Measurements from ENCODE around the gene KIAA1549.

The KIAA1549 gene

DNA sequence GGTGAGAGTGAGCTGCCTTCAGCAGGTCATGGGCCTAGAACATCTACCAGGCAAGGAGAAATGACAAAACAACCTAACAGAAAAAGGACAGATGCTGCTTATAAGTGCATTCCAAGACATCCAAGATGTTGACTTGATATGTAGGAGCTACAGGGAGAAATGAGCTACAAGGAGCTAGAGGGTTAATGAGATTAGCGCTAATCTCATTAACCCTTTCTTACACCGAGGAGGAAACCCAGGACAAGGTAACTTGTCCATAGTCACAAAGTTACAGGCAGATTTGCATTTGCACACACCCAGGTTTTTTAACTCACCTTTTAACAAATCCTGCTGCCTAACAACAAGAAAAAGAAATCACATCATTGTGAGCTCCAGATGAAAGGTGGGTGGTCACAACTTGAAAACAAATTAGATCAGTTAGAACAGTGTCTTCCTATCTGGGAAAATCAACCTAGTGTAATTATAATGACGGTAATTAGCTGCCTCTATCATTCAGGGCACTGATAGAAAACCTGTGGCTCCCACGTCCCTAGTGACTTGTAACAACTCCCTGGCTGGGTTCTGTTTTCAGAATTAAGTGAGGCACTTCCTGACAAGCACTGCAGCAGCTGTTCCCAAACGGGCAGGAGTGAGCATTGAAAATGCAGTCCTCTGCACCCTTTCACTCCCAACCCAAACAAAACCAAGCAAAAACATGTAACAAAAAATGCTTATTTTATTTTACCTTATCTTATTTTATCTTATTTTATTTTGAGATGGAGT lies 5.7 kb downstream of the KIAA1549 start:
- no peak for DNase-seq (ENCODE audit: low read depth, low spot score)

- no peak for DNase-seq (ENCODE audit: low read depth, low spot score)
These were observed 6.4 kb downstream of the KIAA1549 start for GRCh38 chr7:138974675-138975292.

GRCh38 chr7:138974103-138974502 lies 7.1 kb downstream of the KIAA1549 start:
- no peak for DNase-seq (ENCODE audit: low read depth, low spot score)

- no peak for DNase-seq (ENCODE audit: low read depth, low spot score)
These were observed 10.2 kb downstream of the KIAA1549 start for GRCh38 chr7:138970952-138971351.

DNA sequence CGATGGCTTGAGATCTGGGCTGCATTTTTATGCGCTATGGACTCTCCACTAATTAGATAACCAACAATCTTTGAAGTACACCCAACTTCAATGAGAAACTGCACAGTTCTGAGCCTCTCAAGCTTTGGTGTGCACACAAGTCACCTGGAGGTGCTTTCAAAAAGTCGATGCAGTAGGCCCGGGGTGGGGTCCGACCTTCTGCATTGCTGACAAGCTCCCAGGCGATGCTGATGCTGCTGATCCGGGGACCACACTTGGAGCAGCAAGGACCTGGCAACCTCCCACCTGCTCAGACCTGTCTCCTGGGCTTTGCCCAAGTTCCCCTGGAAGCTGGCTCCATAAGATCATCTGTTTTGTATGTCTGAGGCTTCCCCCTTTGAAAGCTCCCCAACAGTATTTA lies 10.7 kb downstream of the KIAA1549 start:
- DNase-seq (ENCODE audit: low read depth, low spot score) = no peak

DNA sequence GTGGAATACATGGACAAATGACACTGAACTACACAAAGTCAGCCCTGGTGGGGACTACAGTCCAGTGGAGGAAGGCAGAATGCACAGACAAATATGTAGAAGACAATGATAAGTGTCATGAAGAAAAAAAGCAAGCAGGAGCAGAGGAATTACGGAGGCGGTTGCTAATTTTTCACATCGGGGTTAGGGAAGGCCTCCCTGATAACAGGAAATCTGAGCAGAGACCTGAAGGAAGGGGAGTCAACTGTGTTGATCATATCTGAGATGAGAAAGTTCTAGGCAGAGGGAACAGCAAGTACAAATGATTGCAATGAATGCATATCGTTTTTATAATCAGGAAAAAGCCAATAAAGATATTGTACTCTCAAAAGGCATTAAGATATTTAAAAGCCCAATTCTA lies 14.0 kb downstream of the KIAA1549 start:
- DNase-seq (ENCODE audit: low read depth, low spot score) = no peak

DNA sequence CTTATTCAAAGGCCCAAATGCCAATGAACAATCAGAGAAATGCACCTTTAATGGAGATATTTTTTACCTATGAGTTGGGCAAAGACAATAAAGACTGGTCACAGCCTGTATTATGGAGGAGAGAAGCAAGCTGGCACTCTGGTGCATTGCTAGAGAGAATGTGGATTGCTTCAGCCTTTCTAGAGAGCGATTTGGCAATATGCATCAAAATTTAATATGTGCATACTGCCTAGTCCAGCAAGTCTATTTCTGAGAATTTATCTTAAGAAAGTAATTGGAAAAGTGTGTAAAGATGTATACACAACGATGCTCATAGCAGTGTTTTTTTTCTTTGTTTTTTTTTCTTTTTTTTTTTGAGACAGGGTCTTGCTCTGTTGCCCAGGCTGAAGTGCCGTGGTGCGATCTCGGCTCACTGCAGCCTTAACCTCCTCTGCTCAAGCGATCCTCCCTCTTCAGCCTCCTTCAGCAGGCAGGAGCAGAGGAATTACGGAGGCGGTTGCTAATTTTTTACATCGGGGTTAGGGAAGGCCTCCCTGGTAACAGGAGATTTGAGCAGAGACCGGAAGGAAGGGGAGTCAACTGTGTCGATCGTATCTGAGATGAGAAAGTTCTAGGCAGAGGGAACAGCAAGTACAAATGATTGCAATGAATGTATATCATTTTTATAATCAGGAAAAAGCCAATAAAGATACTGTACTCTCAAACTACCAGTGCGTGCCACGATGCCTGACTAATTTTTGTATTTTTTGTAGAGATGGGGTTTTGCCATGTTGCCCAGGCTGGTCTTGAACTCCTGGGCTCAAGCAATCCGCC lies 16.4 kb downstream of the KIAA1549 start:
- DNase-seq (ENCODE audit: low read depth, low spot score) = no peak

DNA sequence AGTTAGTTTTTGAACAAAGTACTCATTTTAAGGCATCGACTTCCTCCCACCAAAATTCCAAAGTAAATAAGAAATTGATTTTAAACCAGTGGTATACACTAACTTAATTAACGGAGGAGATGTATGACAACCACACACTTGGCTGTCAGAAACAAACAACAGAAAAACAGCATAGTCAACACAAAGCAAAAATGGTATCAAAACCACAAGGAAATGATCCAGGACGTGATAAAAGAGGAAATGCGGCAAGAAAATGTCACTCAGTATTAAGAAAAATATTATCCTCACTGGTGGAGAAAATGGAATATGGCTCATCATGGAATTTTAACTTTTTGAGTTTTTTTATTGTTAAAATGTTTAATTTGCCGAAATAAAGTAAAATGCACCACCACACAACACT lies 17.5 kb downstream of the KIAA1549 start:
- no peak for DNase-seq (ENCODE audit: low read depth, low spot score)

GRCh38 chr7:138962561-138963270 lies 18.5 kb downstream of the KIAA1549 start:
- no peak for DNase-seq (ENCODE audit: low read depth, low spot score)

DNA sequence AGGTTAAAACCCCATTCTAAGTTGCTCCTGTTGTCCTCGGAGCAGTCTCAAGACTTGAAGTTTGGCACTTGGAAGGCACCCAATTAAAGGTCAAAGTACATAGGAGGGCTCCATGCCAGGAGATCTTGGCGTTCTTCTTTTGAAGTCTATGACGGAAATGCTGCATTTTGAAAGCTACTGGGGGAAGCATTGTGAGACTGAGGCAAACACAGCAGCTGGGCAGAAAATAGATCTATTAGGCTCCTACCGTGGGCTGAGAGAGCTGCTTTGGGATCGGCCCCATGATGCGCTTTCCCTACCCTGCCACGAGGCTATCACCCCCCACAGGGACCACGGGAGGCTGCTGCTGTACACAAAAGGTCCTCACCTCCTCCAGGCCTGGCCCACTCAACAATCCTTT lies 20.0 kb downstream of the KIAA1549 start:
- DNase-seq (ENCODE audit: low read depth, low spot score) = no peak

DNA sequence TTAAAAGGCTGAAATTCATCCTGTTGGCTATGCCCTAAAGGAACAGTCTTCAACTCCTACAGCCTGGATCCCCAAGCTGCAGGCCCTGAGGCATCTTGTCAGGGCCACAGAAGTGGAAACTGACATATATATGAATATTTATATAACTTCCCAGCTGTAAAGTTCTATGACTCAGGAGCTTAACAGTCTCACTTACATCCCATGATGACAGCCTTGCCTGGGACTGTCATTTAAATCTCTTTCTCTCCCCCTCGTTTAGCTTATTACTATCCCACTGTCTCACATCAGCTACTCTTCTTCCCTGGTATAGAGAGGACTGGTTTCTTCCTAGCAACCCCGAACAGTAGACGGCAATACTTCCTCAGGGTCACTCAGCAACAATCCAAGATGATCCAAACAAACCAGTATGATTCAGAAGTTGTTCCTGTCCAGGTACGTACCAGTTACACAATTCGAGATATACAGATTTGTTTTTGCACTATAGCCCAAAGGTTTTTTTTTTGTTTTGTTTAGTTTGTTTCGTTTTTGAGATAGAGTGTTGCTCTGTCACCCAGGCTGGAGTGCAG lies 22.7 kb downstream of the KIAA1549 start:
- DNase-seq (ENCODE audit: low read depth, low spot score) = no peak

DNA sequence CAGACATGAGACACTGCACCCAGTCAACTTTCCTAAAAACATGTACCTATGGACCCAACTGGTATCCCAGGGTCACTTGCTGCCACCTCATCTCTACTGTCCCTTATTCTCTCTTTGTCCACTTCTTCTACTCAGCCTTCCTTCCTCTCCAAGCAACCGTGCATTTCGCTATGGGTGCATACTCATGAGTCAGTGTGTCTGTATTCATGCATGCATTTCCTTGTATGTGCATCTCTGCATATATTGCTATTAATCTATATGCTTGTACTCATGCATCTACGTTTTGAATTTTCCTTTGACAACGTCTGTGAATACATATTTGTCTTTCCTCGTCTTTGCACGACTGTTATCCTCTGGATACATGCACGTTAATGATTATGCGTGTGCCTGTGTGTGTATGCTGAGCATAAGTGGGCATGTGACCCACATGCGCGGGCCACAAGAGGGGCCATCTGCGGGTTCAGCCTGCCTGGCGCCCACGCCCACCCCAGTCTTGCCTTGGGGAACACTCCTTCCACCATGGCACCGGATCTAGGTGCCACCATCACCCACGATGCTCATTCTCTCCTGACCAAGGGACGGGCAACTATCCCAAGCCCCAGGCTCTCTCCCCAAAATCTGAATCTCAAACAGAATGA lies 23.3 kb downstream of the KIAA1549 start:
- DNase-seq (ENCODE audit: low read depth, low spot score) = no peak

- DNase-seq (ENCODE audit: low read depth, low spot score) = no peak
These were observed 24.0 kb downstream of the KIAA1549 start for GRCh38 chr7:138957217-138957616.

GRCh38 chr7:138954545-138955475 lies 26.4 kb downstream of the KIAA1549 start:
- DNase-seq (ENCODE audit: low read depth, low spot score) = peak; percentile 16

- DNase-seq (ENCODE audit: low read depth, low spot score) = no peak
These were observed 28.4 kb downstream of the KIAA1549 start for GRCh38 chr7:138952791-138953190.

- DNase-seq (ENCODE audit: low read depth, low spot score) = no peak
These were observed 29.2 kb downstream of the KIAA1549 start for GRCh38 chr7:138951953-138952352.

DNA sequence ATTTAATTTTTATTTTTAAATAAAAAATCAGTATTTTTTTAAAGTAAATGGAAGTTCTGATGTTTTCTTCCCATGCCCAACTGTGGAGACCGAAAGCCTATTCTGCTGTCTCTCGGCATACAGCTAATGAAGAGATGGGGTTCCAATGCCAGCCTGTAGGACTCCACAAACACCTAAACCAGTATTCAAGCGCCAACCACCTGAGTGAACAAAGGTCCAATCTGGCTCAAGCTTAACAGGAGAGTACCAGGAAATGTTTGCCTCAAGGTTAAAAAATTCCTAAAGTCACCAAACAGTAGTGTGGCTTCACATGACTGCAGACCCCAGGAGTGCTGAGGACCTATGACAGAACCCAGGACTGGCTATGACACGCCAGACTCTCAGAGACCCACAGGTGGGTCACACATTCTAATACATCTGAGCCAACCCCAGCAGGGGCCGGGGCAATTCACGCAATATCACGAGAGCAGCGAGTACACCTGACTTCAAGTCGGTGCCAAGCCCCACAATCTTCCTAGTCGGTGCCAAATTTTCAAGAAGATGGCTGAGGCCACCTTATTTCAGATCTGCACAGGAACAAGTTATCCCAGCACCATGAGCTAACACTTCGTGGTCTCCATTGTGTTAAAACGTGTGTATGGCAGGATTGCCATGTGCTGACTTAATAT lies 31.6 kb downstream of the KIAA1549 start:
- no peak for DNase-seq (ENCODE audit: low read depth, low spot score)

- DNase-seq (ENCODE audit: low read depth, low spot score) = no peak
These were observed 32.8 kb downstream of the KIAA1549 start for GRCh38 chr7:138948403-138948802.

DNA sequence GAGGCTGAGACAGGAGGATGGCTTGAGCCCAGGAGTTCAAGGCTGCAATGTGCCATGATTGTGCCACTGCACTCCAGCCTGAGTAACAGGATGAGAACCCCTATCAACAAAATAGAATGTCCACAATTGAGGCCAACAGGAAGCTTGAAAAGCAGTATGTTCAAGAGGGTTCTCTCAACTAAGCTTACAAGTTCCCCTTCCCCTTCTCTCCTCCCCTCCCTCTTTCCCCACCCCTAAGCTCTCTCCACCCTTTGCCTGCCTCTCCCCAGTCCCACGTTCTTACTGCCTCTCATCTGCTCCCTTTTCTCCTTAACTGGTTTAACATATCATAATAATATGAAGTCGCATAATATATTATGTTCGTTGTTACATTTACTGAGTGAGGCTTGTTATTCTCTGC lies 35.4 kb downstream of the KIAA1549 start:
- no peak for DNase-seq (ENCODE audit: low read depth, low spot score)
